Gastroesophageal sphincter (tissue), 4 donors: ENCODE data around the gene CNN2. TPM values are rescaled to one million over a fixed set of nuclear protein-coding genes. Genes with fewer than 3 reads are reported as not detected.
A peak's percentile ranks its signal among the peaks of the same experiment; 100 is the strongest.

Experiments used
- ATAC-seq: fragments of 150-250 bp; one replicate; pipeline ENCODE4 v1.9.1; 2016; ENCODE audit warnings: mild to moderate bottlenecking, moderate library complexity
- H3K27ac ChIP-seq, 4 donors: fragments of 200-600 bp; sonication (generic) in 3 of 4; 1 replicate in 3 of 4; 2 replicates in 1 of 4; pipeline ENCODE4 v1.5.1; 2016 to 2019
- H3K27me3 ChIP-seq: fragments of 200-600 bp; sonication (generic); one replicate; pipeline ENCODE4 v1.5.1; 2019
- H3K36me3 ChIP-seq, 2 donors: fragments of 200-600 bp; sonication (generic); one replicate each; pipeline ENCODE4 v1.5.1; 2019; ENCODE audit warnings: control low read depth in 1 of 2
- H3K4me1 ChIP-seq, 3 donors: fragments of 200-600 bp; sonication (generic); 1 replicate in 2 of 3; 2 replicates in 1 of 3; pipeline ENCODE4 v1.5.1; 2016 to 2019; ENCODE audit warnings: control low read depth in 2 of 3
- H3K4me3 ChIP-seq, 2 donors: fragments of 200-600 bp; sonication (generic); one replicate each; pipeline ENCODE4 v1.5.1; 2019; ENCODE audit warnings: mild to moderate bottlenecking in 1 of 2, moderate library complexity in 1 of 2
- H3K9me3 ChIP-seq, 3 donors: fragments of 200-600 bp; sonication (generic); one replicate each; pipeline ENCODE4 v1.5.1; 2017 to 2019; ENCODE audit warnings: control low read depth in 2 of 3
- CTCF ChIP-seq, 4 experiments: fragments of 200-600 bp in 2 of 4; fragments of 450-650 bp in 2 of 4; sonication (generic) in 1 of 4; IDR thresholded peaks; one replicate each; pipeline ENCODE4 v1.5.1; 2017 to 2019; ENCODE audit warnings: antibody characterized with exemption in 4 of 4, mild to moderate bottlenecking in 2 of 4, moderate library complexity in 2 of 4
- EP300 ChIP-seq: sonication (generic); formaldehyde crosslinking; IDR thresholded peaks from one replicate; pipeline ENCODE4 v1.6.1; 2017; ENCODE audit warnings: antibody characterized with exemption, mild to moderate bottlenecking
- POLR2A ChIP-seq, 2 donors: fragments of 450-650 bp; IDR thresholded peaks; one replicate each; pipeline ENCODE4 v1.6.1; 2017; ENCODE audit warnings: antibody characterized with exemption in 2 of 2, mild to moderate bottlenecking in 2 of 2, moderate library complexity in 1 of 2
- POLR2AphosphoS5 ChIP-seq: sonication (generic); formaldehyde crosslinking; IDR thresholded peaks from one replicate; pipeline ENCODE4 v1.6.1; 2017; ENCODE audit warnings: antibody characterized with exemption
- WGBS, 2 donors: methylation state at CpG; one replicate each; pipeline ENCODE4 v1.1.5; 2018; ENCODE audit warnings: low coverage in 1 of 2; 5-methylcytosine and 5-hydroxymethylcytosine counted together
- total RNA-seq, 4 donors: library from RNA; depleted of rRNA; stranded (reverse); fragments of >200 nt; gene quantifications; one replicate each; pipeline ENCODE4 v1.1.0, GENCODE V29; 2016

The CNN2 gene
- total RNA-seq, 4 donors from 2014 or later: 52.9 to 103 (median 75.2) TPM

- H3K36me3 ChIP-seq: peaks cover 0 to 8% of the 10 kb centered on the region in 2 donors
- peak; percentile 22 for ATAC-seq
- H3K4me3 ChIP-seq: peak within 1 kb of the TSS in 1 of 2 donors; percentile 36
- no peaks in the 10 kb centered on the region for H3K9me3 ChIP-seq
- H3K4me1 ChIP-seq: peaks cover 0 to 33% (median 16%) of the 10 kb centered on the region in 3 donors
- no peak within 1 kb of the TSS for H3K27ac ChIP-seq
- peaks cover 94% of the 10 kb centered on the region for H3K27me3 ChIP-seq
- peak in 3 of 4 experiments; percentile 37 to 63 (median 52) for TF ChIP-seq CTCF (IDR thresholded peaks at IDR 0.05)
- TF ChIP-seq POLR2AphosphoS5: no peak
- TF ChIP-seq EP300: no peak
- WGBS, 2 donors: no CpG with 5 or more reads among the region's 43 CpGs
These were observed 26.3 kb upstream of the CNN2 start, which contains the start of gene GRIN3B for GRCh38 chr19:1000095-1000494. Gene GRIN3B (plus strand): TSS chr19:1000419. CDS start chr19:1000438, 19 bp downstream.

- Histone ChIP-seq H3K27ac (no peak overlapping the region), H3K9me3 (no peaks in the 10 kb centered on the region), H3K4me1 (peaks cover 0 to 31% (median 15%) of the 10 kb centered on the region in 3 donors), H3K27me3 (peaks cover 86% of the 10 kb centered on the region), H3K36me3 (no peaks in the 10 kb centered on the region), H3K4me3 (peak overlapping the region in 1 of 2 donors; percentile 36)
- no peak for ATAC-seq
- TF ChIP-seq EP300 (no peak), POLR2AphosphoS5 (no peak), POLR2A (IDR thresholded peaks at IDR 0.05) (no peak), CTCF (IDR thresholded peaks at IDR 0.05) (no peak)
- WGBS, 2 donors: 10 to 50% methylated on average over 2 to 9 of the region's 73 CpGs
These were observed 25.5 kb upstream of the CNN2 start for GRCh38 chr19:1000591-1001537.

DNA sequence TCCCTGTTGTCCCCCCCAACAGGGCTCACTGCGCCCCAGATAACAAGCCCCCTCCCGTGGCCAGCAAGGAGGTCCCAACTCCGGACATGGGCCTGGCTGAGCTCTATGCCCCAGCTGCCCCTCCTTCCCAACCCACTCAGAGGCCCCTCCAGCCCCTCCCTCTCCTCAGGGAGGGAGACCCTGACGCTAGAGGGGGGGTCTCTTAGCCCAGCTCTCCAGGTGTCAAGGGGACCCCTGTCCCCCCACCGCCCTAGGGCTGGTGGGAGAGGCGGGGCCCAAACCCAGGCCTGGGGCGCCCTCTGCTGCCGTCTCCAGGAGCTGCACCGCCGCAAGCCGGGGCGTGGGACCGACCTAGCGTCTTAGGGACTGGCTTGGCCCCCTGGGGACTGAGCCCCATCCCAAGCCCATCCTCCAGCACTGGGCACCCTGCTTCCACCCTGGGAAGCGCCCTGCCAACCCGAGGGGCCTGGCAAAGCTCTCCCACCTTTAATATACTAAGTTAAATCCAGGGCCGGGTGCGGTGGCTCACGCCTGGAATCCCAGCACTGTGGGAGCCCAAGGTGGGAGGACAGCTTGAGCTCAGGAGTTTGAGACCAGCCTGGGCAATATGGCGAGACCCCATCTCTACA lies 24.8 kb upstream of the CNN2 start:
- ATAC-seq: peak; percentile 63
- Histone ChIP-seq H3K27ac (no peak overlapping the region), H3K4me1 (peaks cover 0 to 23% (median 9%) of the 10 kb centered on the region in 3 donors), H3K36me3 (no peaks in the 10 kb centered on the region), H3K4me3 (no peak overlapping the region), H3K27me3 (peaks cover 78% of the 10 kb centered on the region), H3K9me3 (no peaks in the 10 kb centered on the region)
- TF ChIP-seq CTCF (IDR thresholded peaks at IDR 0.05): peak in 3 of 4 experiments; percentile 84 to 96 (median 85)
- no peak for TF ChIP-seq POLR2A (IDR thresholded peaks at IDR 0.05)
- WGBS, 2 donors: 0% methylated on average over 1 to 2 of the region's 20 CpGs

GRCh38 chr19:1002600-1002999 lies 23.8 kb upstream of the CNN2 start:
- ATAC-seq: no peak
- Histone ChIP-seq H3K4me3 (no peak overlapping the region), H3K27ac (no peak overlapping the region), H3K4me1 (peaks cover 0 to 21% (median 9%) of the 10 kb centered on the region in 3 donors), H3K36me3 (no peaks in the 10 kb centered on the region), H3K27me3 (peaks cover 69% of the 10 kb centered on the region), H3K9me3 (no peaks in the 10 kb centered on the region)
- TF ChIP-seq POLR2AphosphoS5 (no peak), POLR2A (IDR thresholded peaks at IDR 0.05) (no peak), EP300 (no peak), CTCF (IDR thresholded peaks at IDR 0.05) (no peak)
- 51 to 61% methylated on average over 3 to 4 of the region's 4 CpGs for WGBS, 2 donors
